BLaER1 treated with 17β-estradiol and CSF1 and Interleukin-3, amounts not matched to agents 10 nM and 100 nM (cell line): Measurements from ENCODE around the gene LIG4.
A peak's percentile ranks its signal among the peaks of the same experiment; 100 is the strongest.
"Not testable (repeated sequence)": the region's sequence is repeated elsewhere in the genome, so short reads cannot be mapped to it uniquely, and the experiment has no call there.

Source experiments
- H3K27ac ChIP-seq, 11 experiments: shearing (Covaris generic); formaldehyde crosslinking; 2 replicates each; pipeline ENCODE4 v1.8.1; 2022
- H3K27me3 ChIP-seq, 11 experiments: shearing (Covaris generic); formaldehyde crosslinking; 2 replicates each; pipeline ENCODE4 v1.8.1; 2022
- H3K36me3 ChIP-seq, 11 experiments: shearing (Covaris generic); formaldehyde crosslinking; 2 replicates each; pipeline ENCODE4 v1.8.1; 2022
- H3K4me1 ChIP-seq, 10 experiments: shearing (Covaris generic); formaldehyde crosslinking; 2 replicates each; pipeline ENCODE4 v1.8.1; 2022
- H3K4me2 ChIP-seq, 11 experiments: shearing (Covaris generic); formaldehyde crosslinking; 2 replicates each; pipeline ENCODE4 v1.8.1; 2022
- H3K4me3 ChIP-seq, 10 experiments: shearing (Covaris generic); formaldehyde crosslinking; 2 replicates each; pipeline ENCODE4 v1.8.1; 2022
- H3K9ac ChIP-seq, 11 experiments: shearing (Covaris generic); formaldehyde crosslinking; 2 replicates each; pipeline ENCODE4 v1.8.1; 2022
- H3K9me3 ChIP-seq, 11 experiments: shearing (Covaris generic); formaldehyde crosslinking; replicated peaks in 1 of 11; 2 replicates each; pipeline ENCODE4 v1.8.1; 2022
- H4K20me1 ChIP-seq, 11 experiments: shearing (Covaris generic); formaldehyde crosslinking; 2 replicates each; pipeline ENCODE4 v1.8.1; 2022
- Cebpa-rat ChIP-seq, 11 experiments: shearing (Covaris generic); IDR thresholded peaks; 2 replicates each; pipeline ENCODE4 v1.8.1; 2022

LIG4 gene

DNA sequence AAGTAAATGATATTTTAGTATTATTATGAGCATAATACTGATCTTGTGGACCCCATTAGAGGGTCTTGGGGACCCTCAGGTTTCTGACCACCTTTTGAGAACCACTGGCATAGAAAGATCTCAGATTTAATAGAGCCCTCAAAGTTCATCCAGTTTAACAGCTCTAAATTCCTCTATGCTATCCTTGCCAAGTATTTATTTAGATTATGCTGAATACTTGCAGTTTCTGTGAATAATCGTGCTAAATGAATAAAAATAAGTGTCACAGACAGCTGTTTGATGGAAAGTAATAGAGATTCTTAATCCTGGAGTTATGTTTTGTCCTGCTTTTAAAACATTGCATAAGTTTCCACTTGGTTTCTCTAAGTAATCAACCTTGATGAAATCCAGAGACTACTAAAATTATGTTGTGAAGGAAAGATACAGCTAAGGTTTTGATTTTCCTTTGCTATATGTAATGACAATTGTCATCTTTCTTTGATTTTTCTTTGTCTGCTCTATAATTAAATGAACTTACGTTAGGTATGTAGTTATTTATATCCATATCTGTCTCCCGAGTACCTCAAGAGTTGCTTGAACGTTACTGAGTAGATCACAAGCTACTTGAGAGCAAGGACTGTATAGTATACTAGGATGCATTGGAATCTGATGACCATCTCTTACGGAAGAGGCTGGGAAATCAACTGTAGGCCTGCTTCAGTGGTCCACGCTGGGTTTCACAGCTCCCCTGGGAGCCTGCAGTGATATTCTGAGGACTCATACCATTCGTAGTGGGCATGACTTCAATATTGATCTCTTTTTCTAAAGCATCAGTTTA lies 8.6 kb upstream of the LIG4 start:
- Histone ChIP-seq H3K9ac (no peak overlapping the region), H4K20me1 (peaks cover 34 to 88% (median 77%) of the 10 kb centered on the region in 11 experiments; a peak in 19 of 22 replicates), H3K27ac (no peak overlapping the region), H3K4me3 (no peak overlapping the region), H3K9me3 (no peaks in the 10 kb centered on the region), H3K36me3 (peaks cover 0 to 19% (median 11%) of the 10 kb centered on the region in 11 experiments; a peak in 14 of 22 replicates), H3K4me2 (no peak overlapping the region; a peak in 1 of 22 replicates), H3K4me1 (peaks cover 27 to 48% (median 40%) of the 10 kb centered on the region in 10 experiments), H3K27me3 (no peaks in the 10 kb centered on the region)
- TF ChIP-seq Cebpa-rat (IDR thresholded peaks at IDR 0.05), result no peak

DNA sequence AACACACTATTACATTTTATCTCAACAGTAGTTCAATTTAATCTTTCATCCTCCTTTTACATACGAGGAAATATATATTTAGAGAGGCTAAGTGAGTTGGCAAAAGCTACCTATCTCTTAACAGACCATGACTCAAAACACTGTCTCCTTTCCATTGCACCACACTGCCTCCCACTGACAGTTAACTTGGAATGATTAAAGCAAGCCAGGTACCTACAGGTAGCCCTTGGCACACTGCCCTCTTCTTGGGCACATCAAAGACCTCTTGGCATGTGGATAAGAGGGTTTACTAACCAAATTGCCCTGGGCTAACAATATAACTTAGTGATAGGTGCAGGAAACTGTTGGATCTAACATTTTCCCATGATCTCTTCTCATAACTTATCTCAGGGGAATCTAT lies 4.7 kb upstream of the LIG4 start:
- H3K4me2 ChIP-seq, result peak overlapping the region; percentile 74 to 97 (median 86)
- peaks cover 20 to 58% (median 49%) of the 10 kb centered on the region in 11 experiments; a peak in 19 of 22 replicates for H4K20me1 ChIP-seq
- peaks cover 0 to 14% (median 5%) of the 10 kb centered on the region in 11 experiments; a peak in 10 of 22 replicates for H3K36me3 ChIP-seq
- H3K9ac ChIP-seq, result peak overlapping the region in 7 of 11 experiments; percentile 94 to 99 (median 97); a peak in 8 of 22 replicates
- no peak overlapping the region for H3K27ac ChIP-seq
- no peaks in the 10 kb centered on the region for H3K27me3 ChIP-seq
- no peak for TF ChIP-seq Cebpa-rat (IDR thresholded peaks at IDR 0.05)
- H3K4me1 ChIP-seq, result peaks cover 30 to 59% (median 48%) of the 10 kb centered on the region in 10 experiments
- peak overlapping the region in 9 of 10 experiments; percentile 0 to 100 (median 96); a peak in 10 of 20 replicates for H3K4me3 ChIP-seq
- H3K9me3 ChIP-seq, result no peaks in the 10 kb centered on the region

DNA sequence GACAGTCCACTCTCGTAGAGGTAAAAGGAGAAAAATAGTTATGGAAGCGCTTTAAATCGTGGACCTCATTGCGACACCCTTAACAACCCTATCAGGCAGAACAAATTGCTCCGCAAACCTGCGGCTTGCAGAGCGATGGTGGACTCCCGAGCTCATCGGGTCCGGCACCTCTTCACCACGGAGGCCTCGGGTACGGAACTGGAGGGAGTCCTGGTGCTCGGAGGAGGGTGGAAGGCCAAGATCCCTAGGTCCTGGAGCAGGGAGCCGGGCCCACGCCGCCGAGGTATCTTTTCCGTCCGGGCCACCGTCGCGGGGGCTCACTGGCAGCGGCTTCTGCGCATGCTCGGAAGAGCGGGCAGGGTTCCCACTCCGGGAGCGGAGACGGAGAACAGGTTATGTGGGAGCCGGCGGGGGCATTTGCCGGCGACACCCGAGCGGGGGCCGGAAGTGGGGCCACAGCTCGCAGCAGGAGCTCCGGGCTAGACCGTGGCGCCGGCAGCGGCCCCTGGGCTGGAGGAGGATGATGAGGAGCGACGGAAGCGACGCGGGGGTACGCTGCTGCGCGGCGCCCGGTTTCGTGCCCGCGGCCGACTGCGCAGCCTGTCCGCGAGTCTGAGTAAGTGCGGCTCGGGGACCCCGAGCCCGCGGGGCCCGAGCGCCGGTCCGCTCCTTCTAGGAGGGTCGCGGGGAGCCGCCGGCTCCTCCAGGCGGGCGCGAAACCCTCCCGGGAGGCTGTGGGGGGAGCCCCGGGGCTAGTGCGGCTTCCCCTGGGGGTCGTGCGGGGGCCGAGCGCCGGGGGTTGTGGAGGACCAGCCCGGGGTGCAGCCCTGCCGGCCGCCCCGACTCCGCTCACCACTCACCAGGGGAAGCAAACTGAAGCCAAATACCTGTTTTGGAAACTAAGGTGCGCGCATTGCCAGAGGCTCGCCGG lies 3.0 kb upstream of the LIG4 start, which contains the start of gene ABHD13:
Gene ABHD13, plus strand, starts transcription at position 349 of the 931 bp plus-strand sequence. CDS start 10,827 bp downstream, outside the sequence.
- Histone ChIP-seq H3K9me3 (no peaks in the 10 kb centered on the region), H4K20me1 (peaks cover 12 to 40% (median 32%) of the 10 kb centered on the region in 11 experiments; a peak in 19 of 22 replicates), H3K4me3 (peak within 1 kb of the TSS; percentile 91 to 100 (median 98)), H3K4me2 (peak within 1 kb of the TSS; percentile 80 to 97 (median 91)), H3K27me3 (no peaks in the 10 kb centered on the region), H3K9ac (peak within 1 kb of the TSS; percentile 94 to 99 (median 97)), H3K4me1 (peaks cover 40 to 60% (median 55%) of the 10 kb centered on the region in 10 experiments), H3K27ac (peak within 1 kb of the TSS; percentile 90 to 98 (median 95)), H3K36me3 (peaks cover 0 to 10% (median 2%) of the 10 kb centered on the region in 11 experiments; a peak in 9 of 22 replicates)
- peak in 10 of 11 experiments; percentile 32 to 87 (median 66); a peak in 14 of 22 replicates for TF ChIP-seq Cebpa-rat (IDR thresholded peaks at IDR 0.05)

DNA sequence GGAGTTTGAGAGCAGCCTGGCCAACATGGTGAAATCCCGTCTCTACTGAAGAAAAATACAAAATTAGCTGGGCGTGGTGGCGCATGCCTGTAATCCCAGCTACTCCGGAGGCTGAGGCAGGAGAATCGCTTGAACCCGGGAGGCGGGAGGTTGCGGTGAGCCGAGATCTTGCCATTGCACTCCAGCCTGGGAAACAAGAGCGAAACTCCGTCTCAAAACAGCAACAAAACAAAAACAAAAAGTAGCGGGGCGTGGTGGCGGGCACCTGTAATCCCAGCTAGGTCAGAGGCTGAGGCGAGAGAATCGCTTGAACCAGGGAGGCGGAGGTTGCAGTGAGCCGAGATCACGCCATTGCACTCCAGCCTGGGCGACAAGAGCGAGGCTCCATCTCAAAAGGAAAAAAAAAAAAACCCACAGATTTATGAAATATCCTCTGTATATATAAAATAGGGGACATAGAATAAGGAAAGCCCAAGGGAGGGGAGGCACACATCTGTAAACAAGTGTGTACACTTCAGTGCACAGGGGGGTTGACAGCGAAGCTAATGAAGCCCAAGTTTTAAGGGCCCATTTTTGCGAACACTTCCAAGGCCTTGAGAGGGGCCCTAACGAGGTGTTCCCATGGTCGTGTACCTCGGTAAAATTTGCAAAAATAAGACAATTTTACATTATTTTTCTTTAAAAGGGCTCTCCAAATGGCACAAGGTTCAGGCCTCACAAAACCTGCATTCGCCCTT lies 2.1 kb upstream of the LIG4 start:
- peaks cover 0 to 10% (median 0%) of the 10 kb centered on the region in 11 experiments; a peak in 9 of 22 replicates for H3K36me3 ChIP-seq
- H3K27me3 ChIP-seq, H3K9me3 ChIP-seq: not testable (repeated sequence)
- H3K4me2 ChIP-seq, result peak overlapping the region; percentile 80 to 93 (median 89)
- peak overlapping the region; percentile 91 to 100 (median 98) for H3K4me3 ChIP-seq
- peaks cover 12 to 33% (median 26%) of the 10 kb centered on the region in 11 experiments; a peak in 19 of 22 replicates for H4K20me1 ChIP-seq
- peaks cover 47 to 68% (median 63%) of the 10 kb centered on the region in 10 experiments for H3K4me1 ChIP-seq
- H3K27ac ChIP-seq, result peak overlapping the region; percentile 90 to 98 (median 95)
- peak overlapping the region; percentile 94 to 99 (median 97) for H3K9ac ChIP-seq

DNA sequence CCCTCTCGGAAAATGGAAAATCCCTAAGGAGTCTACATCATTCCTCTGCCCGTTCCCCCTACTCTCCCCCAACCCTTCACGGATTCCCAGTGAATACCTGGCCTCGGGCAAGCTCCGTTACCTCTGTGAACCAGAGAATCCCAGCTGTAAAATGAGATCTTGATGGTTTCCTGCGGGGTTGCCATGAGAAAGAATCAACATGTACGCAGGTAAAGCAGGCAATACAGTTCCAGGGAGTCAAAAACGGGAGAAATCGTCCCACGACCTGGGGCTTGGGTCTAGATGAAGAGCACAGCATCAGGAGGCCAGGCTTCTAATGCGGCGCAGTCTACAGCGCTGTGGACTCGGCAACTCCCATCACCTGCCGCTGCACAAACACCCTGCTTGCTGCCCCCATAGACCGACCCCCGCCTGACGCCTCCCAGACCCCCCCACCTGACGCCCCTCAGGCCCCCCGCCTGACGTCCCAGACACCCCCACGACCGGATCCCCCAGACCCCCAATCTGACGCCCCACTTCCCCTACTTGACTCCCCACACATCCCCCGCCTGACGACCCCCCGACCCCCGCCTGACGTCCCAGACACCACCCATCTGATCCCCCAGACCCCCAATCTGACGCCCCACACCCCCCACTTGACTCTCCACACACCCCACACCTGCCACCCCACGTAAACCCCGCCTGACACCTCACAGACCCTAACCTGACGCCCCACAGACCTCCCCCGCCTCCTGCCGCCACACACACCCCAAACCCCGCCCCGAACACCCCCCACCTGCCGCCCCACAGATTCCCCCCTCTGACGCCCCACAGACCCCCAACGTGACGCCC lies 680 bp downstream of the LIG4 start:
- Histone ChIP-seq H3K27me3 (no peaks in the 10 kb centered on the region), H4K20me1 (peaks cover 0 to 11% (median 6%) of the 10 kb centered on the region in 11 experiments; a peak in 17 of 22 replicates), H3K9me3 (peaks cover under 1 to 11% (median 3%) of the 10 kb centered on the region in 11 experiments; a peak in 19 of 22 replicates), H3K4me3 (peak overlapping the region; percentile 36 to 96 (median 60)), H3K27ac (peak overlapping the region in 10 of 11 experiments; percentile 50 to 72 (median 62); a peak in 18 of 22 replicates), H3K9ac (peak overlapping the region; percentile 41 to 79 (median 68); a peak in 21 of 22 replicates), H3K4me2 (peak overlapping the region; percentile 83 to 97 (median 90)), H3K4me1 (peaks cover 42 to 71% (median 58%) of the 10 kb centered on the region in 10 experiments), H3K36me3 (peaks cover 13 to 16% (median 14%) of the 10 kb centered on the region in 11 experiments)
- TF ChIP-seq Cebpa-rat (IDR thresholded peaks at IDR 0.05), result no peak

DNA sequence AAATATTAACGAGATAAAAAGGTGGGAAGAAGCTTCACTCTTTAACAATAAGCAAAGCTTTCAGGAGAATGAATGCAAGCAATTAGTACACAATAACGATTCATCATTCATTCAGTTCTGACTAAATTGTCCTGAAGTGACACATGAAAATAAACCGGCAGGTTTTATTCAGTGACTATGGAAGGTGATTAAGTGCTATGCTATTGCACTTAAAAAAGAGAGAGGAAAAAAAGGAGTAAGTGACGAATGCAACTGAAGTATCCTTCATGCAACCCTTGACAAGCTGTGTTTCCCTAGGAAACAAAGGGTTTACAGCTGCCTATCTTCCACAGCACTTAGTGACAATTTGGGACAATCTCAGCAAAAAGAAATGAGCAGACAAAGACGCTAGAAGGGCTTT lies 1.4 kb downstream of the LIG4 start:
- peaks cover 36 to 65% (median 53%) of the 10 kb centered on the region in 10 experiments for H3K4me1 ChIP-seq
- H3K9ac ChIP-seq, result peak overlapping the region; percentile 41 to 79 (median 68); a peak in 21 of 22 replicates
- peaks cover 0 to 4% (median 0%) of the 10 kb centered on the region in 11 experiments; a peak in 5 of 22 replicates for H4K20me1 ChIP-seq
- H3K36me3 ChIP-seq, result peaks cover 20 to 23% (median 21%) of the 10 kb centered on the region in 11 experiments
- peak overlapping the region; percentile 36 to 96 (median 60) for H3K4me3 ChIP-seq
- H3K4me2 ChIP-seq, result peak overlapping the region; percentile 83 to 97 (median 90)
- no peaks in the 10 kb centered on the region for H3K27me3 ChIP-seq
- no peak for TF ChIP-seq Cebpa-rat (IDR thresholded peaks at IDR 0.05)
- peaks cover 8 to 18% (median 10%) of the 10 kb centered on the region in 11 experiments; a peak in 21 of 22 replicates for H3K9me3 ChIP-seq
- peak overlapping the region in 10 of 11 experiments; percentile 10 to 72 (median 60); a peak in 17 of 22 replicates for H3K27ac ChIP-seq

DNA sequence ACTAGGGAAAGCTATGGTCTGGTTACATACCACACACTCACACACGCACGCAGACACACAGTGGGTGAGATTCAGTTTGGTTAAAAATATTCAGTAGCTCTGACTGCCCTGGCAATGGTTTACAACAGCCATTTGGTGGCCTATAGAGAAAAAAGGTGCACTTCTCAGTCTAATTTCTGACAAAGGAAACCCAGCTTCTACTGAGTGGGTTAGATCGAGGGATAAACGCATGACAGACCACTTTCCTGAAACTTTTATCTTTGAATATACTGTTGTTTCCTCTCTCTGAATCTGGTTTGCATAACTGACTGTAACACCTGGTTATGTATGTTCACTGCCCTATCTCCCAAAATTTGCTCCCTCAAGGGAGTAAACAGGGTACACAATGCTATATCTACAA lies 2.5 kb downstream of the LIG4 start:
- Histone ChIP-seq H4K20me1 (no peaks in the 10 kb centered on the region), H3K9ac (peak overlapping the region in 8 of 11 experiments; percentile 19 to 79 (median 48); a peak in 13 of 22 replicates), H3K9me3 (peaks cover 8 to 25% (median 17%) of the 10 kb centered on the region in 11 experiments; a peak in 21 of 22 replicates), H3K4me1 (peaks cover 36 to 65% (median 53%) of the 10 kb centered on the region in 10 experiments), H3K36me3 (peaks cover 23 to 30% (median 28%) of the 10 kb centered on the region in 11 experiments), H3K4me3 (peak overlapping the region in 6 of 10 experiments; percentile 13 to 63 (median 36); a peak in 9 of 20 replicates), H3K4me2 (peak overlapping the region; percentile 74 to 97 (median 90)), H3K27ac (peak overlapping the region in 9 of 11 experiments; percentile 31 to 72 (median 54); a peak in 17 of 22 replicates), H3K27me3 (no peaks in the 10 kb centered on the region)
- no peak for TF ChIP-seq Cebpa-rat (IDR thresholded peaks at IDR 0.05)
